Peyer's patch (tissue), 4 donors: ENCODE measurements around the gene SPATS1.

Source experiments
- CTCF ChIP-seq, 6 experiments: fragments of 450-650 bp in 4 of 6; fragments of 200-600 bp in 2 of 6; sonication (generic) in 1 of 6; IDR thresholded peaks; one replicate each; pipeline ENCODE4 v1.5.1; 2017 to 2019; ENCODE audit warnings: antibody characterized with exemption in 6 of 6, mild to moderate bottlenecking in 3 of 6, moderate library complexity in 1 of 6
- POLR2A ChIP-seq, 2 donors: fragments of 450-650 bp; IDR thresholded peaks; one replicate each; pipeline ENCODE4 v1.5.1; 2017; ENCODE audit warnings: antibody characterized with exemption in 2 of 2, mild to moderate bottlenecking in 2 of 2, moderate library complexity in 2 of 2

- TF ChIP-seq CTCF (IDR thresholded peaks at IDR 0.05) (no peak), POLR2A (IDR thresholded peaks at IDR 0.05) (no peak)
Observed at GRCh38 chr6:44306710-44307109, 35.7 kb upstream of the SPATS1 start.
